Measurements from ENCODE around the gene CCDC149.

CCDC149 gene

GRCh38 chr4:24887881-24888430, 24.9 kb downstream of the CCDC149 start:
- H3K4me3 ChIP-seq (ENCODE audit: low read depth, low read length), result no peak overlapping the region
- DNase-seq (ENCODE audit: low read depth), result no peak

- H3K4me3 ChIP-seq (ENCODE audit: low read depth, low read length), result no peak overlapping the region
These were observed 26.2 kb downstream of the CCDC149 start for GRCh38 chr4:24886596-24886995.

GRCh38 chr4:24885342-24885741, 27.5 kb downstream of the CCDC149 start:
- DNase-seq (ENCODE audit: low read depth), result no peak
- no peak overlapping the region for H3K4me3 ChIP-seq (ENCODE audit: low read depth, low read length)

More at GRCh38 chr4:24886596-24886995, 26.2 kb downstream of the CCDC149 start:
- DNase-seq (ENCODE audit: low read depth), result no peak

GRCh38 chr4:24884902-24885301, 27.9 kb downstream of the CCDC149 start:
- no peak overlapping the region for H3K4me3 ChIP-seq (ENCODE audit: low read depth, low read length)
- DNase-seq (ENCODE audit: low read depth), result no peak

- no peak overlapping the region for H3K4me3 ChIP-seq (ENCODE audit: low read depth, low read length)
- DNase-seq (ENCODE audit: low read depth), result no peak
These were observed 31.2 kb downstream of the CCDC149 start for GRCh38 chr4:24881508-24882196.

- H3K4me3 ChIP-seq (ENCODE audit: low read depth, low read length), result no peak overlapping the region
- no peak for DNase-seq (ENCODE audit: low read depth)
These were observed 32.7 kb downstream of the CCDC149 start for GRCh38 chr4:24880186-24880585.

GRCh38 chr4:24878636-24879016, 34.2 kb downstream of the CCDC149 start:
- H3K4me3 ChIP-seq (ENCODE audit: low read depth, low read length), result no peak overlapping the region
- no peak for DNase-seq (ENCODE audit: low read depth)

- no peak for DNase-seq (ENCODE audit: low read depth)
- H3K4me3 ChIP-seq (ENCODE audit: low read depth, low read length), result no peak overlapping the region
These were observed 34.8 kb downstream of the CCDC149 start for GRCh38 chr4:24877868-24878635.

- no peak for DNase-seq (ENCODE audit: low read depth)
- no peak overlapping the region for H3K4me3 ChIP-seq (ENCODE audit: low read depth, low read length)
These were observed 36.4 kb downstream of the CCDC149 start for GRCh38 chr4:24876431-24876830.

- DNase-seq (ENCODE audit: low read depth), result no peak
- H3K4me3 ChIP-seq (ENCODE audit: low read depth, low read length), result no peak overlapping the region
These were observed 40.1 kb downstream of the CCDC149 start for GRCh38 chr4:24872720-24873119.

- DNase-seq (ENCODE audit: low read depth), result no peak
- no peak overlapping the region for H3K4me3 ChIP-seq (ENCODE audit: low read depth, low read length)
These were observed 41.6 kb downstream of the CCDC149 start for GRCh38 chr4:24871210-24871609.

GRCh38 chr4:24867766-24868296, 45.0 kb downstream of the CCDC149 start:
- H3K4me3 ChIP-seq (ENCODE audit: low read depth, low read length), result no peak overlapping the region
- no peak for DNase-seq (ENCODE audit: low read depth)

- no peak for DNase-seq (ENCODE audit: low read depth)
These were observed 45.6 kb downstream of the CCDC149 start for GRCh38 chr4:24867251-24867650.

GRCh38 chr4:24865401-24865800, 47.4 kb downstream of the CCDC149 start:
- H3K4me3 ChIP-seq (ENCODE audit: low read depth, low read length), result no peak overlapping the region
- DNase-seq (ENCODE audit: low read depth), result no peak

More at GRCh38 chr4:24867251-24867650, 45.6 kb downstream of the CCDC149 start:
- no peak overlapping the region for H3K4me3 ChIP-seq (ENCODE audit: low read depth, low read length)

- no peak for DNase-seq (ENCODE audit: low read depth)
- no peak overlapping the region for H3K4me3 ChIP-seq (ENCODE audit: low read depth, low read length)
These were observed 49.0 kb downstream of the CCDC149 start for GRCh38 chr4:24863799-24864198.

GRCh38 chr4:24862073-24862751, 50.6 kb downstream of the CCDC149 start:
- DNase-seq (ENCODE audit: low read depth), result no peak
- no peak overlapping the region for H3K4me3 ChIP-seq (ENCODE audit: low read depth, low read length)

- H3K4me3 ChIP-seq (ENCODE audit: low read depth, low read length), result no peak overlapping the region
- DNase-seq (ENCODE audit: low read depth), result no peak
These were observed 54.3 kb downstream of the CCDC149 start for GRCh38 chr4:24858550-24858949.

- no peak overlapping the region for H3K4me3 ChIP-seq (ENCODE audit: low read depth, low read length)
- peak; percentile 69 for DNase-seq (ENCODE audit: low read depth)
These were observed 54.8 kb downstream of the CCDC149 start for GRCh38 chr4:24858026-24858425.

GRCh38 chr4:24856586-24856985, 56.3 kb downstream of the CCDC149 start:
- H3K4me3 ChIP-seq (ENCODE audit: low read depth, low read length), result no peak overlapping the region
- DNase-seq (ENCODE audit: low read depth), result peak; percentile 34

- no peak for DNase-seq (ENCODE audit: low read depth)
- no peak overlapping the region for H3K4me3 ChIP-seq (ENCODE audit: low read depth, low read length)
These were observed 57.1 kb downstream of the CCDC149 start for GRCh38 chr4:24855741-24856140.
